NOMO-1 (cell line): ENCODE measurements around the gene ZNF385B.

Experiments used
- DNase-seq, 2 experiments: peaks; one replicate each; lab custom pipeline; 2025; ENCODE audit not compliant: unreplicated experiment in 2 of 2; lab: John Stamatoyannopoulos, UW

Gene ZNF385B

DNA sequence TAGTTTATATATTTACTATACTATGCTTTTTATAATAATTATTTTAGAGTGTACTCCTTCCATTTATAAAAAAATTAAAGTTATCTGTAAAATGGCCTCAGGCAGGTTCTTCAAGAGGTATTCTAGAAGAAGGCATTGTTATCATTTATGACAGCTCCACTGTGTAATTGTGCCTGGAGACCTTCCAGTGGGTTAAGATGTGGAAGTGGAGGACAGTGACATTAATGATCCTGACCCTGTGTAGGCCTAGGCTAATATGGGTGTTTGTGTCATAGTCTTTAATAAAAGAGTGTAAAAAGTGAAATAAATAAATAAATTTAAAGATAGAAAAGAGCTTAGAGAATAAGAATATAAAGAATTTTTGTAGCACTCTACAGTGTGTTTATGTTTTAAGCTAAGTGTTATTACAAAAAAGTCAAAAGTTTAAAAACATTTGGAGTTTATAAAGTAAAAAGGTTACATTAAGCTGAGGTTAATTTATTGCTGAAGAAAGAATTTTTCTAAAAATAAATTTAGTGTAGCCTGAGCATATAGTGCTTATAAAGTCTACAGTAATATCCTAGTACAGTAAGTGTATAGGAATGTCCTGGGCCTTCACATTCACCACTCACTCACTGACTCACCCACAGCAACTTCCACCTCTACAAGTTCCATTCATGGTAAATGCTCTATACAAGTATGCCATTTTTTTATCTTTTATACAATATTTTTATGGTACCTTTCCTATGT is 406.8 kb downstream of the ZNF385B start:
- no peak for DNase-seq

- DNase-seq = peak in 1 of 2 experiments; percentile 16
These were observed 412.4 kb downstream of the ZNF385B start for GRCh38 chr2:179449010-179449409.

DNA sequence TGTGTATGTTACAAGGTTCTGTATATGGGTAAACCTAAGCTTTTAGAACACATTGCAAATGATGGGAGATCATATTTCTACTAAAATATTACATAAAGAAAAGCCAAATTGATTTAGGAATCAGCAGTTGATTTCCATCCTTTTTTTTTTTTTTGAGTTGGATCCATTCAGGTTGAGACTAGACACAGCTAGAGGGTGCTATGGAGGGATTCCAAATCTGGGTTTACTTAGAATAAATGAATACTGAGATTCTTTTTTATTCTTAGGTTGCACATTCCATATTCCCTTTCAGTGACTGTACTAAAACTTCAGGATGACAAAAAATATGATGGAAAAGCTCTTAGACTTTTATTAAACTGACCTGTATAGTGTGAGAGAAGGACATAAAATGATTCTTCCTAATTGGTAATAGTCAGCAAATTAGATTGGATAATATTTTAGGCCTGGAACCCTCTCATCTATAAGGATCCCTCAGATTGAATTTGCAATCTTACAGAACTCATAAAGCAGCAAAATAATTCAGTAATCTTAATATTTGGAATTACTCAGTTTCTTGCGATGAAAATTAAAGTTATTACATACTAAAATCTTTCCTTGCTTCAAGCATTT is 413.5 kb downstream of the ZNF385B start:
- no peak for DNase-seq

GRCh38 chr2:179447421-179447820 is 414.0 kb downstream of the ZNF385B start:
- no peak for DNase-seq

- no peak for DNase-seq
These were observed 414.8 kb downstream of the ZNF385B start for GRCh38 chr2:179446476-179447141.

DNA sequence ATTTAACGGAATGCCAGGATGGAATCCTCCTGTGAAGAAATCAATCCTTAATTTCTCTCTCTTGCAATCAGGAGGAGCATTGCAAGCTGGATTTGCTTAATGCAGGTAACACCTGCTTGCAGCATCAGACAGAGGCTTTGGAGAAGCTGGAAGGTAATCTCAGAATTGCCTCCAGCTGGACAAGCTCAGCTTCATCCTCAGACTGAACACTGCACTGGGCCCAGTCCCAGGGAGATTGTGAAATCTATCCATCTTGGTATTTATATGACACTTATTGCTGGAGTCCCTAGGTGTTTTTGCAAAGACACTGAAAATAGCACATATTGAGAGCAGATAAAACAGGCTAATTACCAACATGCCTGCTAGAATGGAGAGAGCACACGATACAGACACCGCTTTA is 417.4 kb downstream of the ZNF385B start:
- DNase-seq = no peak

DNA sequence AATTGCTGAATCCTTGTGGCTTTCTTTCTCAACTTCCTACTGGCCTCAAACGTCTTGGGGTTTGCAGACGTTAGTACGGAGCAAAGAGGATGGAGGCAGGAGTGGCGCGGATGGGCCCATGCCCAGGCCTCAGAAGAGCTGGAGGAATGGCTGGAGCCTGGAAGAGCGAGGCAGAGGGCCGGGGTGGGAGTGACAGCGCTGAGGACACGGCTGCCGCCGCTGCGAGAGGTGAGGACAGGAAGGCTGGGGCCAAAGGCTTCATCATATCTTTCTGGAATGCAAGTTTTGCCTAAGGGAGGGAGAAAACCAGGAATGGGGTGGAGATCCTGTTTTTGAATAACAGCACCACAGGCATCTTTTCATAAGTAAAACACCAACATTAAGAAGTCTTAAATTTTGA is 418.2 kb downstream of the ZNF385B start:
- DNase-seq = peak in 1 of 2 experiments; percentile 62

DNA sequence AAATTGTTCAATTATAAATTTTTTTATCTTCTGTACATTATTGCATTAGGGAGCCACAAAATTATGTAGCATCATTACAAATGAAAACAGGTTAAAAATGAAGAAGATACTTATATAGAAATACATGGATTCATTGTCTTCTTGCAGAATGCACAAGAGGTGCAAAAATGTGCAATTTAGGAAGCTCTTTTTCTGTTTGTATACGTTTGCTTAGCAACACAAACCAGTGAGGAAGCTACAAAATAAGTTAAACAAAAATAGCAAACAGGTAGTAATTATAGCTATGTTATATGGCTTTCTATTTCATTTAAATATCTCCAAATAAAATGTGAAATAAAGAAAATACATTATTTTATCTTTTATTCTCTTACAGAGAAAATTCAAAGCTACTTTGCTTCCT is 419.2 kb downstream of the ZNF385B start:
- peak; percentile 14 to 49 for DNase-seq

DNA sequence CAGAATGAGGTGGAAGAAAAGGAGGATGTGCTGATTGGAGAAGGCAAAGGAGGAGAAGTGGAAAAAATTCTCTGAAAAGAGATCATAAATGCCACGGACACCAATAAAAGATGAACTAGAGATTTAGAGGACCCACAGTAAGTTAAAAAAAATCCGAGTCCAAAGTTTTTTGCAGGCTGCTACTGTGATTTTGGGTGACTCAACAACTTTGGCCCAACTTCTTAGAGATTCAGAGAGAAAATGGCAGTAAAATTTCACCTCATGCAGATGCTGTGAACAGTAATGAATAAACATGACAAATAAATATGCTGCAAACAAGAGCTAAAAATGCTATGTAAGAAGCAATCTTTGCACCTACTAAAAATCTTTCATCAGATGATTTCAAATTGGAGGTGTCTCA is 419.9 kb downstream of the ZNF385B start:
- no peak for DNase-seq

DNA sequence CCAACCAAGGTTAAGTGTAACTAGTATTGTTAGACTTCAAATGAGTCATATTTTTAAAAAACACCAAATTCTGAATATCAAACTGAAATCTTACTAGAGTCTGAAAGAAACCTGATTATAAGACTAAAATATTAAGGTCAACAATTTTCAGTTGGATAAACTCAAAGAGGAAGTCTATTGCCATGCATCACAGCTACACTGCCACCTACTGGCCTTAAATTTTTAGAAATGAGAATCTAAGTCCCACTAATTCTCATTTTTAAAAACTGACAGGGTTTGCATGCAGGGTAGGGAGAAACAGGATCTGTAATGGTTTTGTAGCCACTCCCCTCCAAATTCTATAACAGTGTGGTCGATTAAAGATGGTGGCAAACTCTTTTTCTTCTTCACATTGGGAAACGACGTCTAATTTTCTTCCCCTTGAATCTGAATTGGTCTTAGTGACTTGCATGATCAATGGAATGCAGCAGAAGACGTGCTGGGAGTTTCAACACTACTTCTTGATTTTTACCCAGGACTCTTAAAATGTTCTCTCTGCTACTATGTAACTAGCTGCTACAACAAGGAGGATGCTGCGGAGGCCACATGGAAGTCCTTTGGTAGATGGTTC is 420.7 kb downstream of the ZNF385B start:
- DNase-seq = peak; percentile 18 to 40

GRCh38 chr2:179438654-179439053 is 422.8 kb downstream of the ZNF385B start:
- DNase-seq = no peak

GRCh38 chr2:179437430-179437829 is 424.0 kb downstream of the ZNF385B start:
- DNase-seq = no peak

DNA sequence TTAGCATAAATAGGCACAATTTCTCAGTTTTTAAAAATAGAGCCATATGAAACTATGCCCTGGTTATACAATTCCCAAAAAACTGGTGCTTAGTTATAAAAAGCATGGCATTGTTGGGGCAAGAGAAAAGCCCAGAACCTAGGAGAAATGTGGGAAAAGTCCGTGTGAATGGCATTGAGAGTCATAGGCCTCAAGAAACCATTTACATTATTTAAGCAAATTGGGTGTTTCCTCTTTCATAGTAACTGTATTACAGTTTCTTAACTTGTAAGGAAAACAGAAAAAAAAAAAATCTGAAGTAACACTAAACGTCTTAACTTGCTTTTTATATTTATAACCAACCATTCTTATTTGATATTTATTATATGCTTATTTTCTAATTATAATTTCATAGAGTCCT is 425.8 kb downstream of the ZNF385B start:
- no peak for DNase-seq

GRCh38 chr2:179435000-179435399 is 426.4 kb downstream of the ZNF385B start:
- DNase-seq = no peak

GRCh38 chr2:179434357-179434756 is 427.1 kb downstream of the ZNF385B start:
- DNase-seq = no peak

DNA sequence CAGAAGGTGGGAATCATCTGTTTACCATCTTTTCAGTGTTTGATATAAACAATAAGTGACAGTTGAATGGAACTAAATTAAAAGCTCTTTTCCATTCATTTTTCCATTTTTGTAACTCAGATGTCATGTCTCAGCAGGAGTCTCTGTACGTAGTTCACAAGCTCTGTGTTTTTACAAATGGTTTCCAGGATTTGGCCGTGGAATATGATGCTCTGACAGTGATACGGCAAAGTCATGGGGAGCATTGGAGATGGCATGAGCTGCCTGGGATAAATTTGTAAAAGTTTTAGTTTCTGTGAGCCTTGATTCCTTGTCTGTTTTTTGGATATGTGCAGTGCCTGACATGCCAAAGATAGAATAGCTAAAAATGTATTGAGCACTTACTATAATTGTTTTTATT is 428.7 kb downstream of the ZNF385B start:
- no peak for DNase-seq

DNA sequence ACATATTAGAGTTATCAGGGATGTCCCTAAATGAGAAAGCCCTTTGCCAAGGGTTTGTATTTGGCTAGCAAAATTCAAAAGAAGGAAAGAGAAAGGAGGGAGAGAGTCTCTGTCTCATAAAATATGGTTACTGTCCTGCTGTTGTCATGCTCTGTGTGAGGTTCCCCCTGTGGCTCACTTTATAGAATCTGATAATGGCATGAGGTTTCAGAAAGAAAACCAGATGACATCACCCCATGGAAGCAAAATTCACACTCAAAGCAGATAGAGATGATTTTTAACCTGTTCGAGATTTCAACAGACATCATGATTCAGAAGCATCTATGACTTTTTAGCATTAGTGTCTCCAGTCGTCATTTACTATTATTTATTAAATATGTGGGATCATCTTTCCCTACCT is 431.8 kb downstream of the ZNF385B start:
- DNase-seq = no peak

DNA sequence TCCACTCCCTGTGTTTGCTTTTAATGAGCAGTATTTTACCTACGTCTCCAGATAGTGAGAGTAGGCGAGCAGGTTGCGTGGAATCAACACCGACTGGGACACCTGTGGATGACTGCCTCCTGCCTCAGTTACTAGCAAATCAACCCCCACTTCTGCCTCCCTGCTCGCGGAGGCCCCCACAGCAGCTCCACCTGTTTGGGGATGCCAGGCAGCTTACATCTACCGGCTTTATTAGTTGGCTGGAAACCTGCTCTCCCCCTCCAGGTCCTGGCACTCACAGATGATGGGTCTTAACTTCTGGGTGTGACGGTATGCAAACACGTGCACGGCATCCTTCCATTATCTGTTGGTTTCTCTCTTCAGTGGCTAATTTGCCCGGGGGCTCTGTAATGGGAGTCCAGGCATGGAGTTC is 432.3 kb downstream of the ZNF385B start:
- no peak for DNase-seq

GRCh38 chr2:179428649-179429048 is 432.8 kb downstream of the ZNF385B start:
- DNase-seq = no peak

DNA sequence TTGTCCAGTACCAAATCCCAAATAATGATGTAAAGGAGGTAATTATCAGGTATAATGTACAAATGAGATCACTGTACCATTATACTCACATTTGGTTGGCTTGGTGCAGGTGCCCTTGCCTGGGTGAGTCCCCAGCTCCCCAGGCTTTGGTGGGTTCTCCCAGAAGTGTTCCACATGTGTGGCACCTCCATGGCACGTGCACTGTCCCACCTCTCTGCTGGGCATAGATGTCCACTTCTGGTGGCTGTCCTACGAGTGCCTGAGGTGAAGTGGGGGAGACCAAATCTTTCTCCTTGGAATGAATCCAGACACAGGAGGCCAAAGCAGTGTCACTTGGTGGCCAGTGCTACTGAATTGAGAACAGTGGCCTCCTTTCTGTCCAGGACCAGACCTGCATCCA is 434.3 kb downstream of the ZNF385B start:
- no peak for DNase-seq

DNA sequence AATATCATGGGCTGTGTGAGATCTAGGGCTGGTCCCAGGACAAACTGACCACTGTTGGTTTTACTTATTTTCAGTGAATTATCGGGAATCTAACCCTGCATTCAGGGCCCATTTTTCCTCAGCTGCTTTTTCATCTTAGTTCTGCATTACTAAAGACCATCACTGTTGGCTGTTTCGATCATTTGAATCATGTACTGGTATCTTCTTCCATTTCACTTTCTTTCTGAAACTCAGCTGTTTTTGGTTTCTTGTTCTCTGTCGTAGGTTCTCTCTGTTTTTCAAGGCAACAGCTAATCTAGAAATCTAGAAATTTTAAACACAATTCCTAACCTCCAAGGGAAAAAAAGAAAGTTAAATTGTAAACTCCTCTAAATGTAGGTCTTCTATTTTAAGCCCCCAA is 436.8 kb downstream of the ZNF385B start:
- DNase-seq = no peak
